BE2C (cell line): Measurements from ENCODE around the gene KRT74.

ENCODE experiments used
- DNase-seq: peaks from one replicate; pipeline ENCODE4 v3.0.0-alpha.2; 2020
- H3K27me3 ChIP-seq: fragments of 250-450 bp; sonication (Bioruptor Pico); 2 replicates; pipeline ENCODE4 v1.5.1; 2020; ENCODE audit warnings: mild to moderate bottlenecking
- H3K36me3 ChIP-seq: fragments of 250-450 bp; sonication (Bioruptor Pico); 2 replicates; pipeline ENCODE4 v1.5.1; 2020; ENCODE audit warnings: mild to moderate bottlenecking
- H3K4me1 ChIP-seq: fragments of 250-450 bp; sonication (Bioruptor Pico); 2 replicates; pipeline ENCODE4 v1.5.1; 2020
- H3K4me3 ChIP-seq: 2 replicates; pipeline ENCODE4 v1.5.1; 2011; ENCODE audit warnings: low read depth, low read length
- H3K9me3 ChIP-seq: fragments of 250-450 bp; sonication (Bioruptor Pico); 2 replicates; pipeline ENCODE4 v1.5.1; 2020
- TF ChIP-seq, protein P1 (sequence below): IDR thresholded peaks from 2 replicates; pipeline ENCODE4 v1.5.1; 2012; ENCODE audit warnings: mild to moderate bottlenecking, low read depth, low read length

KRT74 gene

DNA sequence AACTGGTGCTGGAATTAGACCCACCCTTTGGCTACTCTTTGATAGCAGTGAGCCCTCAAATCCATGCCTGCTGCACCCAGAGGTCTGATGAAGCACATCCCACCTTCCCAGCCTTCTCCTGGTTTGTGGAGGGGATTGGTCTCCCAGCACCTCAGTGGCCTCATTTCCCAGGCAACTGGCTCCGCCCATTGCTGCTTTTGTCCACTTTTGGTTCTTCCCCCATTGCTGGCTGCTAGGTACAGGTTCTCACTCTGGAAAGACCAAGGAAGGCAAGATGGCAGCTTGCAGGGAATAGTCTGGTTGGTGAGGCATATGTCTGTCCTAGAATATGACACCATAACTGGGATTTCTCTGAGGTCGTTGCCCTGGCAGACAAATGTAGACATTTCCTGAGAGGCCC is 43.3 kb downstream of the KRT74 start:
- TF ChIP-seq, protein P1, sequence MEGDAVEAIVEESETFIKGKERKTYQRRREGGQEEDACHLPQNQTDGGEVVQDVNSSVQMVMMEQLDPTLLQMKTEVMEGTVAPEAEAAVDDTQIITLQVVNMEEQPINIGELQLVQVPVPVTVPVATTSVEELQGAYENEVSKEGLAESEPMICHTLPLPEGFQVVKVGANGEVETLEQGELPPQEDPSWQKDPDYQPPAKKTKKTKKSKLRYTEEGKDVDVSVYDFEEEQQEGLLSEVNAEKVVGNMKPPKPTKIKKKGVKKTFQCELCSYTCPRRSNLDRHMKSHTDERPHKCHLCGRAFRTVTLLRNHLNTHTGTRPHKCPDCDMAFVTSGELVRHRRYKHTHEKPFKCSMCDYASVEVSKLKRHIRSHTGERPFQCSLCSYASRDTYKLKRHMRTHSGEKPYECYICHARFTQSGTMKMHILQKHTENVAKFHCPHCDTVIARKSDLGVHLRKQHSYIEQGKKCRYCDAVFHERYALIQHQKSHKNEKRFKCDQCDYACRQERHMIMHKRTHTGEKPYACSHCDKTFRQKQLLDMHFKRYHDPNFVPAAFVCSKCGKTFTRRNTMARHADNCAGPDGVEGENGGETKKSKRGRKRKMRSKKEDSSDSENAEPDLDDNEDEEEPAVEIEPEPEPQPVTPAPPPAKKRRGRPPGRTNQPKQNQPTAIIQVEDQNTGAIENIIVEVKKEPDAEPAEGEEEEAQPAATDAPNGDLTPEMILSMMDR: no peak
- Histone ChIP-seq H3K27me3 (peaks cover 17% of the 10 kb centered on the region), H3K4me1 (no peaks in the 10 kb centered on the region), H3K36me3 (no peaks in the 10 kb centered on the region), H3K4me3 (no peak overlapping the region), H3K9me3 (no peaks in the 10 kb centered on the region)
- DNase-seq: no peak

DNA sequence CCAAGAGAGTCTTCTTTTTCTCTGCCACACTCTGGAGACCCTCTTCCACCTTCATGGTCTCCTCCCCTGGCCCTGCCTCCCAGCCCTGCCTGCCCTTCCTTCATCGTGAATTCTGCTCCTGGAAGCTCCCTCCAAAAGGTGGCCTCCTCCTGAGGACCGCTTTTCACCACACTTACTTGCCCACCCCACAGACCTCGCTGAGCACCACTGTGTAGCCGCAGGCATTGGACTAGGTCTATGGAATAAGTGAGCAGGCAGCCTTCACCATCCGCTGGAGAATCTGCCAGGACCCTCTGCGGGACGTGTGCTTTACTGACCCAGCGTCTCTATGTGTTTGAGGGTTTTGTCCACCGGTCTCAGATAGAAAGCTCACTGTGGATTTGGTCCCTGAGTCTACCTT is 43.8 kb downstream of the KRT74 start:
- no peak for DNase-seq
- TF ChIP-seq, protein P1: no peak
- Histone ChIP-seq H3K4me1 (no peaks in the 10 kb centered on the region), H3K36me3 (no peaks in the 10 kb centered on the region), H3K4me3 (no peak overlapping the region), H3K27me3 (peaks cover 21% of the 10 kb centered on the region), H3K9me3 (no peaks in the 10 kb centered on the region)

DNA sequence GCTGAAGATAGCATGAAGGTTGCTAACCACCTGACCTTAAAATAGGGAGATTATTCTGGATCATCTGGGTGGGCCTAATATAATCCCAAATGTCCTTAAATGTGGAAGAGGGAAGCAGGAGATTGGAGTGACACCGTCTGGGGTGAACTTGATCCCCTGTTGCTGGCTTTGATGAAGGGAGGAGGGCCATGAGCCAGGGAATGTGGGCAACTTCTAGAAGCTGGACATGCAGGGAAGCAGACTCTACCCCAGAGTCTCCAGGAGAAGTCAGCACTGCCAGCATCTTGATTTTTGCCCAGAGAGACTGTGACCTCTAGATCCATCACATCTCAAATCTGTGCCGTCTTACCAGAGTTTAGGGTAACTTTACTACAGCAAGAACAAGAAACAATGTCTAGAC is 44.2 kb downstream of the KRT74 start:
- H3K27me3 ChIP-seq: peaks cover 21% of the 10 kb centered on the region
- TF ChIP-seq, protein P1: no peak
- H3K36me3 ChIP-seq: no peaks in the 10 kb centered on the region
- DNase-seq: no peak
- H3K4me3 ChIP-seq: no peak overlapping the region
- no peaks in the 10 kb centered on the region for H3K4me1 ChIP-seq
- no peaks in the 10 kb centered on the region for H3K9me3 ChIP-seq

DNA sequence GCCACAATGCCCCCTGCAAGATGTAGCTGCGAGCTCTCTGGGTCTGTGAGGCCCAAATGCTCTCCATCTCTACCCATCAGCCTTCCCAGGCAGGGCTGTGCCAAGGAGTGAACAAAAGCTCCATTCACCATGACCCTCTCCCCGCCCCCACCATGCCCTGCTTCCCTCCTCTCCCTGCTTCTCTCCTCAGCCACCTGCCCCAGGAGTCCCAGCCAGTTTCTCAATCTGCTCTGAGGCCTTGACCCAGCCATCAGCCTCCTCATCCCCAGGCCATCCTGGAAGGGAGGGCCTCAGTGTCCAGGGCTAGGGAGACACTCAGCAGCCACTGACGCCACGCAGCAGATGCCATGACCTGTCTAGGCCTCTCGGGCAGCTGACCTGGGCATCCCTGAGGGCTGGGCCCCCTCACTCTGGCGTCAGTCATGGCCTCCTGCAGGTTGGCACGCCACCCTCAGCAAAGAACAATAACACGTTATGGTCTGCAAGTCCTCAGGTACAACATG is 45.0 kb downstream of the KRT74 start:
- no peaks in the 10 kb centered on the region for H3K4me1 ChIP-seq
- no peaks in the 10 kb centered on the region for H3K9me3 ChIP-seq
- peaks cover 21% of the 10 kb centered on the region for H3K27me3 ChIP-seq
- H3K4me3 ChIP-seq: no peak overlapping the region
- H3K36me3 ChIP-seq: no peaks in the 10 kb centered on the region
- TF ChIP-seq, protein P1: no peak
- DNase-seq: no peak

DNA sequence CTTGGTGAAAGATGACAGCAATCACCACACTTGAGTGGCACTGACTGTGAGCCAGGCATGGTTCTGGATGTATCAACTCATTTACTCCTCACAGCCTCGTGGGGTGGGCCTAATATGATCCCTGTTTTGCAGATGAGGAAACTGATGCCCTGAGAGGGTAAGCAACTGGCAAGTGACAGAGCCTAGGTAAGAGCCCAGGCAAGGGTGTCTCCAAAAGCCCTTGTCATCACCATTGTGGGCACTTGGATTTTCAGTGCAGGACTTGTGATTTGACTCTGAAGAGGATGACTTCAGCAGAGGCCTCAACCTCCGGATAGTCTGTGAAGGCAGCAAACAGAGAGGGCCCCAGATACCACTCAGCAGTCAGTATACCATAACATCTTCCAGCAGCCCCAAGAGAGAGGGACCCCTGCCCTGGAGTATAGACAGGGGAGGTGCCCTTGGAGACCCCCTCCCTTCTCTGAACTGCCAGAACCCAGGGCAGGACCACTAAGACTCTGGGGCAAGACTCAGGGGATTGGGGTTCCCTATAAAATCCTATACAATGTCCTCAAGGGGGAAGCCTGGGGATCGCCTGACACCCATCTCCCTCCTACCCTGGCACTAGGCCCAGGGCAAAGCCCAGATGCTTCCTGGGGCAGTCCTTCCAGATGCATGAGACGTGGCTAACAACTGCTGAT is 46.4 kb downstream of the KRT74 start:
- Histone ChIP-seq H3K27me3 (peaks cover 23% of the 10 kb centered on the region), H3K9me3 (no peaks in the 10 kb centered on the region), H3K4me1 (no peaks in the 10 kb centered on the region), H3K36me3 (no peaks in the 10 kb centered on the region), H3K4me3 (no peak overlapping the region)
- DNase-seq: no peak
- TF ChIP-seq, protein P1: no peak

DNA sequence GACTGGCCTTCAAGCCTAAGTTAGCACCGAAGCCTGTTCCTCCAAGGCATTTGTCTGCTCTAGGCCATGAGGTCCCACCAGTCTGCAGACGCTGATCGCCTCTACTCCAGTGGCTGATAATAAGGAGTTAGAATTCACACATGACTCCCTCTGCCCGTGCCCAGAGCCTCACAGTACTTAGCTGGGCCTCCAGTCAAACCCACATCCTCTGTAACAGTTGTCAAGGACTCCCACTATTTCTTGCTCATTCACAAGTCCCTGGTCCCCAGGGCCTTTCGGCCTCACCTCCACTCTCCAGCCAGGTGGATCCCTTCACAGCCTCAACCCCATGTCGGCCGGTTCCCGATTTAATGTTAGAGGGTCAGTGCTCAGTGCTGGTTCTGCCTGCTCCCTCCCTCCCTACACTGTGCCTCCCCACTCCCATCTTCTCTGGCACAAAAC is 47.1 kb downstream of the KRT74 start:
- Histone ChIP-seq H3K9me3 (no peaks in the 10 kb centered on the region), H3K4me1 (no peaks in the 10 kb centered on the region), H3K4me3 (no peak overlapping the region), H3K36me3 (no peaks in the 10 kb centered on the region), H3K27me3 (peaks cover 25% of the 10 kb centered on the region)
- DNase-seq: no peak
- TF ChIP-seq, protein P1: no peak
